K562 (cell line): ENCODE measurements around the gene CYP2C8. TPM values are rescaled to one million over a fixed set of nuclear protein-coding genes. Genes with fewer than 3 reads are reported as not detected.

Experiments used
- ATAC-seq: fragments of 200-7000 bp; cut with Tn5 transposase; 3 replicates; pipeline ENCODE4 v1.9.1; 2020; ENCODE audit warnings: moderate library complexity
- BruUV-seq: library from RNA; stranded (reverse); fragments of 400-500 nt; replicated peaks from 2 replicates; lab custom pipeline; 2021; lab: Mats Ljungman, UMichigan
- CTCF ChIA-PET: fragments of 300-600 bp; formaldehyde crosslinking; extraction: SDS; loops from one replicate; lab custom pipeline; 2021; ENCODE audit warnings: low intra/inter-chr PET ratio; lab: Yijun Ruan, JAX
- POLR2A ChIA-PET: fragments of 300-600, 350-650 bp; sonication (Branson Sonifier 250); formaldehyde crosslinking; extraction: SDS; loops from one replicate; lab custom pipeline; 2021; ENCODE audit warnings: antibody characterized with exemption, inconsistent platforms; lab: Yijun Ruan, JAX
- DNase-seq, 4 experiments: peaks; one replicate each; pipeline versions ENCODE4 v3.0.0 to v3.0.0-alpha.2; 2011 to 2018; ENCODE audit warnings: low spot score in 3 of 4, mixed read lengths in 3 of 4; ENCODE audit errors: extremely low read depth in 1 of 4
- FAIRE-seq: peaks from 2 replicates; lab custom pipeline; 2011; peaks lifted over from hg19 to GRCh38; lab: Jason Lieb, UNC
- H2AFZ ChIP-seq: 2 replicates; pipeline ENCODE4 v1.6.0; 2011; ENCODE audit warnings: low read depth, low read length, control low read depth, inconsistent platforms
- H3K27ac ChIP-seq: fragments of 200-600 bp; 3 replicates; pipeline ENCODE4 v1.8.0; 2011; ENCODE audit warnings: low read depth, mild to moderate bottlenecking, control low read depth, inconsistent platforms, low read length, moderate library complexity, mixed read lengths; ENCODE audit errors: extremely low read depth
- H3K27me3 ChIP-seq, 2 experiments: fragments of 300-600 bp in 1 of 2; 2 replicates in 1 of 2; 3 replicates in 1 of 2; pipeline versions ENCODE4 v1.6.0 to v1.8.0; 2011; ENCODE audit warnings: inconsistent platforms in 2 of 2, low read length in 2 of 2, mild to moderate bottlenecking in 1 of 2, mixed read lengths in 1 of 2, moderate library complexity in 1 of 2; ENCODE audit not compliant: control insufficient read depth in 2 of 2, insufficient read depth in 2 of 2
- H3K36me3 ChIP-seq: fragments of 300-600 bp; 3 replicates; pipeline ENCODE4 v1.8.0; 2011; ENCODE audit warnings: mild to moderate bottlenecking, low read length, inconsistent platforms; ENCODE audit not compliant: control insufficient read depth, insufficient read depth
- H3K4me1 ChIP-seq, 2 experiments: fragments of 200-600 bp in 1 of 2; replicated peaks in 1 of 2; 2 replicates in 1 of 2; 3 replicates in 1 of 2; pipeline versions ENCODE4 v1.5.1 to v1.8.0; 2011; ENCODE audit warnings: inconsistent platforms in 2 of 2, low read length in 2 of 2, mild to moderate bottlenecking in 1 of 2, mixed read lengths in 1 of 2, moderate library complexity in 1 of 2; ENCODE audit not compliant: control insufficient read depth in 2 of 2, insufficient read depth in 2 of 2
- H3K4me2 ChIP-seq: 2 replicates; pipeline ENCODE4 v1.6.1; 2011; ENCODE audit warnings: low read length, control low read depth, inconsistent platforms, mixed read lengths; ENCODE audit not compliant: insufficient read depth
- H3K4me3 ChIP-seq: fragments of 200-600 bp; sonication (generic), shearing (Covaris generic); 2 replicates; pipeline ENCODE4 v1.5.1; 2016; ENCODE audit warnings: control low read depth, inconsistent platforms
- H3K79me2 ChIP-seq: fragments of 200-600 bp; 3 replicates; pipeline ENCODE4 v1.8.0; 2011; ENCODE audit warnings: low read length, inconsistent platforms; ENCODE audit not compliant: control insufficient read depth, insufficient read depth
- H3K9ac ChIP-seq, 2 experiments: 2 replicates each; pipeline versions ENCODE4 v1.6.0 to v1.6.1; 2011; ENCODE audit warnings: low read depth in 2 of 2, low read length in 2 of 2, control low read depth in 1 of 2, inconsistent platforms in 1 of 2, mild to moderate bottlenecking in 1 of 2, mixed read lengths in 1 of 2; ENCODE audit not compliant: insufficient read depth in 1 of 2
- H3K9me1 ChIP-seq: one replicate; pipeline ENCODE4 v1.6.0; 2011; ENCODE audit warnings: inconsistent platforms, mild to moderate bottlenecking, low read length, moderate library complexity; ENCODE audit not compliant: control insufficient read depth, insufficient read depth
- H3K9me3 ChIP-seq: replicated peaks from 2 replicates; pipeline ENCODE4 v1.5.1; 2011; ENCODE audit warnings: low read depth, low read length, inconsistent platforms; ENCODE audit not compliant: control insufficient read depth, insufficient read depth
- H4K20me1 ChIP-seq: replicated peaks from 2 replicates; pipeline ENCODE4 v1.6.1; 2011; ENCODE audit warnings: low read length, inconsistent platforms, mixed read lengths; ENCODE audit not compliant: control insufficient read depth, insufficient read depth
- CTCF ChIP-seq, 3 experiments: IDR thresholded peaks in 2 of 3; conservative IDR thresholded peaks in 1 of 3; 2 replicates each; pipeline ENCODE4 v1.5.1; 2011 to 2012; ENCODE audit warnings: low read length in 3 of 3, mild to moderate bottlenecking in 3 of 3, control low read depth in 2 of 3, improper control_type of control experiment in 1 of 3, inconsistent platforms in 1 of 3, low read depth in 1 of 3, mixed read lengths in 1 of 3, moderate library complexity in 1 of 3; ENCODE audit not compliant: insufficient read depth in 2 of 3
- ELF1 ChIP-seq: fragments of 200-800 bp; sonication (Bioruptor generic); IDR thresholded peaks from 2 replicates; pipeline ENCODE4 v1.6.1; 2016; ENCODE audit warnings: missing genetic modification characterization, missing compliant biosample characterization
- FOXJ2 ChIP-seq: fragments of 200-800 bp; sonication (Bioruptor generic); IDR thresholded peaks from 2 replicates; pipeline ENCODE4 v1.6.1; 2016; ENCODE audit warnings: missing genetic modification characterization, missing compliant biosample characterization
- HNRNPK ChIP-seq: fragments of 200-400 bp; formaldehyde crosslinking; IDR thresholded peaks from one replicate; pipeline ENCODE4 v1.6.1; 2018; ENCODE audit warnings: mild to moderate bottlenecking, low read depth, low read length; ENCODE audit not compliant: poor library complexity, severe bottlenecking
- NFIX ChIP-seq: fragments of 250-450 bp; sonication (Bioruptor Pico); IDR thresholded peaks from 2 replicates; pipeline ENCODE4 v1.4.0; 2020; ENCODE audit warnings: low read depth, mild to moderate bottlenecking, moderate library complexity
- PHF21A ChIP-seq: fragments of 450-650 bp; IDR thresholded peaks from 2 replicates; pipeline ENCODE4 v1.6.1; 2017; ENCODE audit warnings: low read depth, borderline replicate concordance
- RFX5 ChIP-seq: IDR thresholded peaks from 2 replicates; pipeline ENCODE4 v1.6.1; 2011; ENCODE audit warnings: low read depth, mild to moderate bottlenecking, improper control_type of control experiment, low read length
- SRSF7 ChIP-seq: fragments of 200-400 bp; formaldehyde crosslinking; optimal IDR thresholded peaks from 2 replicates; pipeline ENCODE3; 2017; ENCODE audit warnings: mild to moderate bottlenecking, low read depth, low read length
- TCFL5 ChIP-seq: fragments of 250-450 bp; sonication (Bioruptor Pico); conservative IDR thresholded peaks from 2 replicates; pipeline ENCODE4 v1.6.1; 2021; ENCODE audit warnings: mild to moderate bottlenecking, moderate library complexity, matching md5 sums
- ZNF146 ChIP-seq: IDR thresholded peaks from one replicate; pipeline ENCODE4 v1.6.1; 2018; ENCODE audit warnings: missing compliant biosample characterization; ENCODE audit not compliant: unreplicated experiment
- ZNF174 ChIP-seq: fragments of 250-450 bp; sonication (Bioruptor Pico); IDR thresholded peaks from 2 replicates; pipeline ENCODE4 v1.4.0; 2020; ENCODE audit warnings: mild to moderate bottlenecking
- ZNF398 ChIP-seq: fragments of 250-450 bp; sonication (Bioruptor Pico); IDR thresholded peaks from 2 replicates; pipeline ENCODE4 v1.8.0; 2021; ENCODE audit warnings: moderate library complexity, mild to moderate bottlenecking, inconsistent platforms
- WGBS: fragments of 100-300 bp; shearing (Covaris generic); methylation state at CpG from one replicate; pipeline ENCODE4 v1.1.6; 2016; ENCODE audit warnings: low coverage, mixed read lengths; ENCODE audit not compliant: insufficient coverage; ENCODE audit errors: missing lambda C conversion rate; 5-methylcytosine and 5-hydroxymethylcytosine counted together
- in situ Hi-C: fragments of 300-500 bp; cut with MboI; formaldehyde crosslinking; loops from 4 replicates; pipeline ENCODE4 v1.15.0; 2018; ENCODE audit warnings: inconsistent platforms, mixed read lengths
- intact Hi-C: fragments of 100-400 bp; cut with micrococcal nuclease; formaldehyde crosslinking; loops from 2 replicates; pipeline ENCODE4 v1.14.2; 2022
- polyA plus RNA-seq, 8 experiments: library from polyadenylated mRNA; depleted of rRNA in 4 of 8; stranded (reverse) in 5 of 8; unstranded in 3 of 8; fragments of >200 nt; fragmentation: Nextera tagmentation in 2 of 8; fragmentation: Illumina TruSeq in 1 of 8; extraction: Ambion mirVana in 2 of 8; extraction: Trizol in 1 of 8; gene quantifications; 2 replicates each; pipeline versions ENCODE4 v1.2.1 to v1.2.3, GENCODE V29; 2011 to 2014; ENCODE audit warnings: inconsistent platforms in 1 of 8, missing spikeins in 1 of 8
- total RNA-seq, 7 experiments: library from RNA; depleted of rRNA in 6 of 7; stranded (reverse); fragments of >200 nt in 6 of 7; fragmentation: Illumina TruSeq in 2 of 7; extraction: Trizol in 2 of 7; gene quantifications; 2 replicates each; pipeline versions ENCODE4 v1.2.1 to v1.2.3, GENCODE V29; 2011 to 2021; ENCODE audit warnings: low replicate concordance in 1 of 7

CYP2C8 gene
- total and polyA plus RNA-seq, 9 of the 15 experiments (the other 6 are each of a cell fraction or from before 2014, with no cell fraction given) = 0.06 to 0.16 (median 0.10) TPM; not detected in 5

GRCh38 chr10:95077556-95077955 lies 8.3 kb upstream of the CYP2C8 start:
- Histone ChIP-seq H3K4me3 (no peak overlapping the region), H4K20me1 (no peaks in the 10 kb centered on the region), H3K79me2 (no peaks in the 10 kb centered on the region), H2AFZ (no peak overlapping the region), H3K9me3 (no peaks in the 10 kb centered on the region), H3K36me3 (no peaks in the 10 kb centered on the region), H3K9me1 (no peaks in the 10 kb centered on the region), H3K4me2 (no peak overlapping the region), H3K4me1 (no peaks in the 10 kb centered on the region), H3K9ac (no peak overlapping the region), H3K27me3 (no peaks in the 10 kb centered on the region), H3K27ac (no peak overlapping the region)
- DNase-seq (no peak), FAIRE-seq (no peak), ATAC-seq (no peak)
- in situ Hi-C loops (no loop called here), intact Hi-C loops (no loop called here)
- no TSS peak for BruUV-seq
- ChIA-PET CTCF (no interaction called here), POLR2A (no interaction called here)
- TF ChIP-seq HNRNPK (peak; percentile 42), TCFL5 (CRISPR knock-in tag) (no peak), ELF1 (no peak)

GRCh38 chr10:95071107-95071660 lies 1.9 kb upstream of the CYP2C8 start:
- H3K79me2 ChIP-seq = no peaks in the 10 kb centered on the region
- POLR2A ChIA-PET = no interaction called here
- in situ Hi-C loops = no loop called here
- WGBS = 0% methylated on average over 3 of the region's 3 CpGs
- intact Hi-C loops = no loop called here
- H3K9me1 ChIP-seq = no peaks in the 10 kb centered on the region
- H3K36me3 ChIP-seq = no peaks in the 10 kb centered on the region
- no peaks in the 10 kb centered on the region for H3K9me3 ChIP-seq
- no peak overlapping the region for H3K9ac ChIP-seq
- DNase-seq = no peak
- no TSS peak for BruUV-seq
- H3K27me3 ChIP-seq = no peaks in the 10 kb centered on the region
- H3K27ac ChIP-seq = no peak overlapping the region
- CTCF ChIA-PET = no interaction called here
- no peak overlapping the region for H2AFZ ChIP-seq
- no peaks in the 10 kb centered on the region for H3K4me1 ChIP-seq
- no peak for FAIRE-seq
- H3K4me3 ChIP-seq = no peak overlapping the region
- H3K4me2 ChIP-seq = no peak overlapping the region
- no peaks in the 10 kb centered on the region for H4K20me1 ChIP-seq
- ATAC-seq = no peak
- TF ChIP-seq ZNF398 (CRISPR knock-in tag) = no peak
- TF ChIP-seq RFX5 = no peak
- TF ChIP-seq NFIX (CRISPR knock-in tag) = no peak
- no peak for TF ChIP-seq CTCF (IDR thresholded peaks at IDR 0.05 in 2 of 3, conservative IDR thresholded peaks at IDR 0.05 in 1 of 3; ENCODE audit: insufficient read depth in 2 of 3, low read depth in 1 of 3, low read length in 3 of 3)
- no peak for TF ChIP-seq ZNF174 (CRISPR knock-in tag)
- no peak for TF ChIP-seq SRSF7
- TF ChIP-seq ZNF146 (CRISPR knock-in tag) = no peak
- TF ChIP-seq FOXJ2 (tag) = no peak
- TF ChIP-seq PHF21A = no peak
